Trophoblast cell (in vitro differentiated cells and primary cell): Measurements from ENCODE around the gene ADH5.

Source experiments
- DNase-seq, 2 donors: peaks; one replicate each; pipeline ENCODE4 v3.0.0-alpha.2; 2016
- H2AFZ ChIP-seq: 2 replicates; pipeline ENCODE4 v1.6.1; 2013; ENCODE audit warnings: low read length, moderate library complexity, mild to moderate bottlenecking; ENCODE audit not compliant: insufficient read depth, poor library complexity
- H2AK5ac ChIP-seq: 2 replicates; pipeline ENCODE4 v1.6.1; 2013; ENCODE audit warnings: mild to moderate bottlenecking, low read length
- H2BK120ac ChIP-seq: 2 replicates; pipeline ENCODE4 v1.6.1; 2013; ENCODE audit warnings: low read length, mild to moderate bottlenecking, moderate library complexity; ENCODE audit not compliant: insufficient read depth, poor library complexity
- H2BK12ac ChIP-seq: 2 replicates; pipeline ENCODE4 v1.6.1; 2013; ENCODE audit warnings: mild to moderate bottlenecking, low read length, moderate library complexity
- H2BK5ac ChIP-seq: 2 replicates; pipeline ENCODE4 v1.6.1; 2013; ENCODE audit warnings: low read length, low read depth, moderate library complexity, mild to moderate bottlenecking; ENCODE audit not compliant: poor library complexity
- H3K14ac ChIP-seq: 2 replicates; pipeline ENCODE4 v1.6.1; 2013; ENCODE audit warnings: mild to moderate bottlenecking, low read length
- H3K18ac ChIP-seq: 2 replicates; pipeline ENCODE4 v1.6.1; 2013; ENCODE audit warnings: mild to moderate bottlenecking, low read length
- H3K23ac ChIP-seq: 2 replicates; pipeline ENCODE4 v1.6.1; 2013; ENCODE audit warnings: low read length
- H3K27ac ChIP-seq: 2 replicates; pipeline ENCODE4 v1.5.1; 2013; ENCODE audit warnings: low read depth, mild to moderate bottlenecking, inconsistent platforms, low read length, moderate library complexity
- H3K27me3 ChIP-seq: 2 replicates; pipeline ENCODE4 v1.6.1; 2013; ENCODE audit warnings: inconsistent platforms, mild to moderate bottlenecking, low read length, moderate library complexity; ENCODE audit not compliant: insufficient read depth
- H3K36me3 ChIP-seq, 2 experiments: 1 replicate in 1 of 2; 2 replicates in 1 of 2; pipeline ENCODE4 v1.6.1; 2013; ENCODE audit warnings: low read length in 2 of 2, mild to moderate bottlenecking in 2 of 2, moderate library complexity in 1 of 2; ENCODE audit not compliant: insufficient read depth in 2 of 2, control insufficient read depth in 1 of 2
- H3K4ac ChIP-seq: 2 replicates; pipeline ENCODE4 v1.6.1; 2013; ENCODE audit warnings: low read depth, mild to moderate bottlenecking, low read length, moderate library complexity
- H3K4me1 ChIP-seq, 2 experiments: 1 replicate in 1 of 2; 2 replicates in 1 of 2; pipeline ENCODE4 v1.6.1; 2013; ENCODE audit warnings: low read length in 2 of 2, mild to moderate bottlenecking in 2 of 2, moderate library complexity in 1 of 2; ENCODE audit not compliant: insufficient read depth in 2 of 2, control insufficient read depth in 1 of 2
- H3K4me2 ChIP-seq: 2 replicates; pipeline ENCODE4 v1.6.1; 2013; ENCODE audit warnings: inconsistent platforms, mild to moderate bottlenecking, low read length, moderate library complexity
- H3K4me3 ChIP-seq: 2 replicates; pipeline ENCODE4 v1.5.1; 2013; ENCODE audit warnings: mild to moderate bottlenecking, low read depth, low read length, inconsistent platforms
- H3K79me1 ChIP-seq: one replicate; pipeline ENCODE4 v1.6.1; 2013; ENCODE audit warnings: low read length
- H3K79me2 ChIP-seq: 2 replicates; pipeline ENCODE4 v1.6.1; 2013; ENCODE audit warnings: low read length, mild to moderate bottlenecking; ENCODE audit not compliant: control insufficient read depth, insufficient read depth, poor library complexity
- H3K9ac ChIP-seq: 2 replicates; pipeline ENCODE4 v1.6.1; 2013; ENCODE audit warnings: mild to moderate bottlenecking, low read length
- H3K9me3 ChIP-seq: 2 replicates; pipeline ENCODE4 v1.6.1; 2013; ENCODE audit warnings: low read depth, mild to moderate bottlenecking, control low read depth, inconsistent platforms, low read length; ENCODE audit not compliant: insufficient read depth
- H4K12ac ChIP-seq: 2 replicates; pipeline ENCODE4 v1.6.1; 2013; ENCODE audit warnings: low read depth, mild to moderate bottlenecking, low read length, moderate library complexity
- H4K8ac ChIP-seq: 2 replicates; pipeline ENCODE4 v1.6.1; 2013; ENCODE audit warnings: low read depth, mild to moderate bottlenecking, low read length, moderate library complexity
- H4K91ac ChIP-seq: one replicate; pipeline ENCODE4 v1.6.1; 2013; ENCODE audit warnings: low read depth, mild to moderate bottlenecking, low read length, moderate library complexity
- WGBS: extraction: QIAGEN DNeasy Blood & Tissue Kit; methylation state at CpG from one replicate; pipeline ENCODE4 v1.1.7; 2013; ENCODE audit warnings: missing lambda C conversion rate; ENCODE audit not compliant: insufficient read length, insufficient coverage; ENCODE audit errors: extremely low coverage; 5-methylcytosine and 5-hydroxymethylcytosine counted together

The ADH5 gene

GRCh38 chr4:99043346-99043745, 45.2 kb downstream of the ADH5 start:
- no peak overlapping the region for H2BK120ac ChIP-seq
- no peak for DNase-seq
- H3K9me3 ChIP-seq = no peaks in the 10 kb centered on the region
- H2AK5ac ChIP-seq = no peak overlapping the region
- H3K4me1 ChIP-seq = no peaks in the 10 kb centered on the region
- H3K9ac ChIP-seq = no peak overlapping the region
- no peaks in the 10 kb centered on the region for H3K79me2 ChIP-seq
- H3K4me2 ChIP-seq = no peak overlapping the region
- no peak overlapping the region for H3K23ac ChIP-seq
- peaks cover 3 to 9% of the 10 kb centered on the region in 2 experiments for H3K36me3 ChIP-seq
- H3K27me3 ChIP-seq = no peaks in the 10 kb centered on the region
- H3K4me3 ChIP-seq = no peak overlapping the region
- H3K18ac ChIP-seq = no peak overlapping the region
- no peak overlapping the region for H4K12ac ChIP-seq
- H2AFZ ChIP-seq = no peak overlapping the region
- no peak overlapping the region for H3K27ac ChIP-seq
- no peak overlapping the region for H4K91ac ChIP-seq
- H3K79me1 ChIP-seq = no peaks in the 10 kb centered on the region
- no peak overlapping the region for H4K8ac ChIP-seq
- H3K14ac ChIP-seq = no peak overlapping the region
- H2BK5ac ChIP-seq = no peak overlapping the region
- H3K4ac ChIP-seq = no peak overlapping the region
- no CpG with 5 or more reads among the region's 2 CpGs for WGBS
- H2BK12ac ChIP-seq = no peak overlapping the region

- no peak overlapping the region for H2AK5ac ChIP-seq
- H3K4me2 ChIP-seq = no peak overlapping the region
- no peak overlapping the region for H3K14ac ChIP-seq
- no peak overlapping the region for H2AFZ ChIP-seq
- H3K4me1 ChIP-seq = peaks cover 0 to 4% of the 10 kb centered on the region in 2 experiments
- H4K91ac ChIP-seq = no peak overlapping the region
- H2BK12ac ChIP-seq = no peak overlapping the region
- H3K27ac ChIP-seq = no peak overlapping the region
- no peak overlapping the region for H2BK120ac ChIP-seq
- peaks cover 0 to 1% of the 10 kb centered on the region in 2 experiments for H3K36me3 ChIP-seq
- H3K18ac ChIP-seq = no peak overlapping the region
- no peak overlapping the region for H3K9ac ChIP-seq
- H3K9me3 ChIP-seq = no peaks in the 10 kb centered on the region
- no peaks in the 10 kb centered on the region for H3K79me2 ChIP-seq
- no peak overlapping the region for H2BK5ac ChIP-seq
- no peak overlapping the region for H3K4ac ChIP-seq
- DNase-seq = no peak
- no CpG with 5 or more reads among the region's 1 CpG for WGBS
- H3K79me1 ChIP-seq = peaks cover 5% of the 10 kb centered on the region
- H4K12ac ChIP-seq = no peak overlapping the region
- H3K4me3 ChIP-seq = no peak overlapping the region
- no peak overlapping the region for H4K8ac ChIP-seq
- H3K27me3 ChIP-seq = no peaks in the 10 kb centered on the region
- no peak overlapping the region for H3K23ac ChIP-seq
Measured at GRCh38 chr4:99038213-99038612, 50.4 kb downstream of the ADH5 start.

GRCh38 chr4:99033956-99034355, 54.6 kb downstream of the ADH5 start:
- Histone ChIP-seq H3K4me2 (no peak overlapping the region), H3K18ac (no peak overlapping the region), H4K91ac (no peak overlapping the region), H3K79me1 (peaks cover 6% of the 10 kb centered on the region), H2BK12ac (no peak overlapping the region), H3K14ac (no peak overlapping the region), H2AFZ (no peak overlapping the region), H3K9ac (no peak overlapping the region), H2BK5ac (no peak overlapping the region), H3K23ac (no peak overlapping the region), H4K8ac (no peak overlapping the region), H3K4me3 (no peak overlapping the region), H4K12ac (no peak overlapping the region), H3K36me3 (no peaks in the 10 kb centered on the region), H3K4me1 (peaks cover 0 to 9% of the 10 kb centered on the region in 2 experiments), H2AK5ac (no peak overlapping the region), H3K9me3 (no peaks in the 10 kb centered on the region), H3K27me3 (no peaks in the 10 kb centered on the region), H3K79me2 (no peaks in the 10 kb centered on the region), H3K27ac (no peak overlapping the region), H3K4ac (no peak overlapping the region), H2BK120ac (no peak overlapping the region)
- peak in 1 of 2 donors; percentile 53 for DNase-seq
- WGBS = no CpG with 5 or more reads among the region's 4 CpGs

GRCh38 chr4:99029852-99030251, 58.7 kb downstream of the ADH5 start:
- H3K4me2 ChIP-seq = no peak overlapping the region
- H3K9ac ChIP-seq = no peak overlapping the region
- no peak overlapping the region for H3K27ac ChIP-seq
- H4K8ac ChIP-seq = no peak overlapping the region
- peaks cover 6% of the 10 kb centered on the region for H3K79me1 ChIP-seq
- no peak overlapping the region for H2BK5ac ChIP-seq
- H3K23ac ChIP-seq = no peak overlapping the region
- no peak overlapping the region for H4K12ac ChIP-seq
- H3K4me3 ChIP-seq = no peak overlapping the region
- H2BK12ac ChIP-seq = no peak overlapping the region
- no peaks in the 10 kb centered on the region for H3K79me2 ChIP-seq
- no peaks in the 10 kb centered on the region for H3K36me3 ChIP-seq
- H3K4me1 ChIP-seq = peaks cover 3 to 17% of the 10 kb centered on the region in 2 experiments
- H2AK5ac ChIP-seq = no peak overlapping the region
- no peak overlapping the region for H4K91ac ChIP-seq
- H3K18ac ChIP-seq = no peak overlapping the region
- no peak overlapping the region for H2BK120ac ChIP-seq
- no peak overlapping the region for H3K14ac ChIP-seq
- no peak overlapping the region for H3K4ac ChIP-seq
- no peak overlapping the region for H2AFZ ChIP-seq
- H3K9me3 ChIP-seq = no peaks in the 10 kb centered on the region
- DNase-seq = no peak
- H3K27me3 ChIP-seq = no peaks in the 10 kb centered on the region
- no CpG with 5 or more reads among the region's 3 CpGs for WGBS
